ENCODE results near the gene NKD2. TPM values are rescaled to one million over a fixed set of nuclear protein-coding genes. Genes with fewer than 3 reads are reported as not detected.

NKD2 gene
- total and polyA plus RNA-seq, 2 experiments from 2014 or later: 9.0 to 11.9 TPM

DNA sequence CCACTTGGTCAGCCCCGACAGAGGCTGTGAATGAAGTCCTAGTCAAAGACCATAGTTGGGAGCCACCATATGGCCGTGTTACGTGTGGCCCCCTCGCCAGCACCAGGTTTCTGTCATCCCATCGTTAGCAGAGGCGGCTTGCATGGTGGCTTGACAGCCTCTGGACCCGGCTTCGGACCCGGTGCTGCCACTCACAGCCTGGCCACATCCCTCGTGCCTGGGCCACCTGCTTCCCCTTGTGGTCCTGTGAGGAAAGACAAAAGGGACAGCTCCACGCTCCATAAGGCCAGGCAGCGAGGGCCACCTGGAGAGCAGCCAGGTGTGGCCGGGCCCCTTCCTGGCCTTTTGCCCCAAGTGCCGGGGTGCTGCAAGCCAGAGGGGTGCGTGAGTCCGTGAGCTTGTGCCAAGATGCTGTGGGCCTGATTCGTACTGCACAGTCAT, 6.2 kb downstream of the NKD2 start (continued):
- TF ChIP-seq, protein P1, sequence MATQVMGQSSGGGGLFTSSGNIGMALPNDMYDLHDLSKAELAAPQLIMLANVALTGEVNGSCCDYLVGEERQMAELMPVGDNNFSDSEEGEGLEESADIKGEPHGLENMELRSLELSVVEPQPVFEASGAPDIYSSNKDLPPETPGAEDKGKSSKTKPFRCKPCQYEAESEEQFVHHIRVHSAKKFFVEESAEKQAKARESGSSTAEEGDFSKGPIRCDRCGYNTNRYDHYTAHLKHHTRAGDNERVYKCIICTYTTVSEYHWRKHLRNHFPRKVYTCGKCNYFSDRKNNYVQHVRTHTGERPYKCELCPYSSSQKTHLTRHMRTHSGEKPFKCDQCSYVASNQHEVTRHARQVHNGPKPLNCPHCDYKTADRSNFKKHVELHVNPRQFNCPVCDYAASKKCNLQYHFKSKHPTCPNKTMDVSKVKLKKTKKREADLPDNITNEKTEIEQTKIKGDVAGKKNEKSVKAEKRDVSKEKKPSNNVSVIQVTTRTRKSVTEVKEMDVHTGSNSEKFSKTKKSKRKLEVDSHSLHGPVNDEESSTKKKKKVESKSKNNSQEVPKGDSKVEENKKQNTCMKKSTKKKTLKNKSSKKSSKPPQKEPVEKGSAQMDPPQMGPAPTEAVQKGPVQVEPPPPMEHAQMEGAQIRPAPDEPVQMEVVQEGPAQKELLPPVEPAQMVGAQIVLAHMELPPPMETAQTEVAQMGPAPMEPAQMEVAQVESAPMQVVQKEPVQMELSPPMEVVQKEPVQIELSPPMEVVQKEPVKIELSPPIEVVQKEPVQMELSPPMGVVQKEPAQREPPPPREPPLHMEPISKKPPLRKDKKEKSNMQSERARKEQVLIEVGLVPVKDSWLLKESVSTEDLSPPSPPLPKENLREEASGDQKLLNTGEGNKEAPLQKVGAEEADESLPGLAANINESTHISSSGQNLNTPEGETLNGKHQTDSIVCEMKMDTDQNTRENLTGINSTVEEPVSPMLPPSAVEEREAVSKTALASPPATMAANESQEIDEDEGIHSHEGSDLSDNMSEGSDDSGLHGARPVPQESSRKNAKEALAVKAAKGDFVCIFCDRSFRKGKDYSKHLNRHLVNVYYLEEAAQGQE (IDR thresholded peaks at IDR 0.05; ENCODE audit: unreplicated experiment): no peak
- TF ChIP-seq JUNB (IDR thresholded peaks at IDR 0.05; ENCODE audit: unreplicated experiment): no peak
- no peak for TF ChIP-seq CREB1 (CRISPR knock-in tag; IDR thresholded peaks at IDR 0.05; ENCODE audit: low read depth)
- TF ChIP-seq, protein P2, sequence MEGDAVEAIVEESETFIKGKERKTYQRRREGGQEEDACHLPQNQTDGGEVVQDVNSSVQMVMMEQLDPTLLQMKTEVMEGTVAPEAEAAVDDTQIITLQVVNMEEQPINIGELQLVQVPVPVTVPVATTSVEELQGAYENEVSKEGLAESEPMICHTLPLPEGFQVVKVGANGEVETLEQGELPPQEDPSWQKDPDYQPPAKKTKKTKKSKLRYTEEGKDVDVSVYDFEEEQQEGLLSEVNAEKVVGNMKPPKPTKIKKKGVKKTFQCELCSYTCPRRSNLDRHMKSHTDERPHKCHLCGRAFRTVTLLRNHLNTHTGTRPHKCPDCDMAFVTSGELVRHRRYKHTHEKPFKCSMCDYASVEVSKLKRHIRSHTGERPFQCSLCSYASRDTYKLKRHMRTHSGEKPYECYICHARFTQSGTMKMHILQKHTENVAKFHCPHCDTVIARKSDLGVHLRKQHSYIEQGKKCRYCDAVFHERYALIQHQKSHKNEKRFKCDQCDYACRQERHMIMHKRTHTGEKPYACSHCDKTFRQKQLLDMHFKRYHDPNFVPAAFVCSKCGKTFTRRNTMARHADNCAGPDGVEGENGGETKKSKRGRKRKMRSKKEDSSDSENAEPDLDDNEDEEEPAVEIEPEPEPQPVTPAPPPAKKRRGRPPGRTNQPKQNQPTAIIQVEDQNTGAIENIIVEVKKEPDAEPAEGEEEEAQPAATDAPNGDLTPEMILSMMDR (conservative IDR thresholded peaks at IDR 0.05; ENCODE audit: low read depth in 2 of 2): no peak
- TF ChIP-seq ZNF114 (CRISPR knock-in tag; IDR thresholded peaks at IDR 0.05): no peak
- no peak for TF ChIP-seq EZH2 (IDR thresholded peaks at IDR 0.05; ENCODE audit: low read depth, unreplicated experiment)

DNA sequence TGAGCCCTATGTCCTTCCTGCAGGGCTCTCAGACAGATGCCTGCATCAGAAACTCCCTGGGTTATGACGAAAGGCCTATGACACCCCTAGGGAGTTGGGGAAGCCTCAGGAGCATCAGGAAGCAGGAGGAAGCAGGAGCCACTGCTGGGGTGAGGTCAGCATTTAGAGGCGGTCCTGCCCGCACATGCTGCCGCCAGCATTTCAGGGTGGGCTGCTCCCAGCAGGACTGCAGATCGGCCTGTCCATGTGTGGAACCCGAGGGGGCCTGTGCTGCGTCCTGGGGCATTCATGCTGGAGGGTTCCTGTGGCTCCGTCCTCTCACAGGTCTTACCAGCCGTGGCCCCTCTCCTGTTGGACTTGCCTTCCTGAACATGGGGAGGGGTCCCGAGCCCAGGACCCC, 6.9 kb downstream of the NKD2 start:
- H2AFZ ChIP-seq: no peak overlapping the region
- no peak overlapping the region for H3K4me3 ChIP-seq
- H3K4me1 ChIP-seq (ENCODE audit: insufficient read depth): peaks cover 4% of the 10 kb centered on the region; the same call in 1 of the 2 replicates
- H3K4me3 Mint-ChIP-seq: no peak overlapping the region
- ATAC-seq (no peak), DNase-seq (ENCODE audit: low spot score) (no peak)
- no peak overlapping the region for H3K27ac Mint-ChIP-seq
- no peaks in the 10 kb centered on the region for H3K79me2 ChIP-seq (replicated peaks; ENCODE audit: insufficient read depth)
- no peaks in the 10 kb centered on the region for H4K20me1 ChIP-seq (replicated peaks; ENCODE audit: insufficient read depth)
- no peak overlapping the region for H3K4me2 ChIP-seq
- peaks cover 15% of the 10 kb centered on the region for H3K27me3 Mint-ChIP-seq (ENCODE audit: insufficient read depth, low read depth, poor library complexity)
- no peak overlapping the region for H3K27ac ChIP-seq (ENCODE audit: low read depth)
- peaks cover 18% of the 10 kb centered on the region for H3K4me1 Mint-ChIP-seq
- no peaks in the 10 kb centered on the region for H3K9me2 ChIP-seq (ENCODE audit: insufficient read depth)
- H3K36me3 ChIP-seq (ENCODE audit: insufficient read depth): no peaks in the 10 kb centered on the region
- no peaks in the 10 kb centered on the region; the same call in 1 of the 2 replicates for H3F3A ChIP-seq (replicated peaks; ENCODE audit: low read depth)
- H3K27me3 ChIP-seq (ENCODE audit: insufficient read depth): peaks cover 3% of the 10 kb centered on the region
- TF ChIP-seq JUNB (IDR thresholded peaks at IDR 0.05; ENCODE audit: unreplicated experiment) (no peak), POLR2AphosphoS5 (IDR thresholded peaks at IDR 0.05; ENCODE audit: low read depth) (no peak), CREB1 (CRISPR knock-in tag; IDR thresholded peaks at IDR 0.05; ENCODE audit: low read depth) (no peak), EZH2phosphoT487 (IDR thresholded peaks at IDR 0.05; ENCODE audit: unreplicated experiment) (no peak), NANOG (IDR thresholded peaks at IDR 0.05; ENCODE audit: borderline replicate concordance) (no peak), STAT1 (IDR thresholded peaks at IDR 0.05; ENCODE audit: unreplicated experiment) (no peak)
- TF ChIP-seq, protein P3, sequence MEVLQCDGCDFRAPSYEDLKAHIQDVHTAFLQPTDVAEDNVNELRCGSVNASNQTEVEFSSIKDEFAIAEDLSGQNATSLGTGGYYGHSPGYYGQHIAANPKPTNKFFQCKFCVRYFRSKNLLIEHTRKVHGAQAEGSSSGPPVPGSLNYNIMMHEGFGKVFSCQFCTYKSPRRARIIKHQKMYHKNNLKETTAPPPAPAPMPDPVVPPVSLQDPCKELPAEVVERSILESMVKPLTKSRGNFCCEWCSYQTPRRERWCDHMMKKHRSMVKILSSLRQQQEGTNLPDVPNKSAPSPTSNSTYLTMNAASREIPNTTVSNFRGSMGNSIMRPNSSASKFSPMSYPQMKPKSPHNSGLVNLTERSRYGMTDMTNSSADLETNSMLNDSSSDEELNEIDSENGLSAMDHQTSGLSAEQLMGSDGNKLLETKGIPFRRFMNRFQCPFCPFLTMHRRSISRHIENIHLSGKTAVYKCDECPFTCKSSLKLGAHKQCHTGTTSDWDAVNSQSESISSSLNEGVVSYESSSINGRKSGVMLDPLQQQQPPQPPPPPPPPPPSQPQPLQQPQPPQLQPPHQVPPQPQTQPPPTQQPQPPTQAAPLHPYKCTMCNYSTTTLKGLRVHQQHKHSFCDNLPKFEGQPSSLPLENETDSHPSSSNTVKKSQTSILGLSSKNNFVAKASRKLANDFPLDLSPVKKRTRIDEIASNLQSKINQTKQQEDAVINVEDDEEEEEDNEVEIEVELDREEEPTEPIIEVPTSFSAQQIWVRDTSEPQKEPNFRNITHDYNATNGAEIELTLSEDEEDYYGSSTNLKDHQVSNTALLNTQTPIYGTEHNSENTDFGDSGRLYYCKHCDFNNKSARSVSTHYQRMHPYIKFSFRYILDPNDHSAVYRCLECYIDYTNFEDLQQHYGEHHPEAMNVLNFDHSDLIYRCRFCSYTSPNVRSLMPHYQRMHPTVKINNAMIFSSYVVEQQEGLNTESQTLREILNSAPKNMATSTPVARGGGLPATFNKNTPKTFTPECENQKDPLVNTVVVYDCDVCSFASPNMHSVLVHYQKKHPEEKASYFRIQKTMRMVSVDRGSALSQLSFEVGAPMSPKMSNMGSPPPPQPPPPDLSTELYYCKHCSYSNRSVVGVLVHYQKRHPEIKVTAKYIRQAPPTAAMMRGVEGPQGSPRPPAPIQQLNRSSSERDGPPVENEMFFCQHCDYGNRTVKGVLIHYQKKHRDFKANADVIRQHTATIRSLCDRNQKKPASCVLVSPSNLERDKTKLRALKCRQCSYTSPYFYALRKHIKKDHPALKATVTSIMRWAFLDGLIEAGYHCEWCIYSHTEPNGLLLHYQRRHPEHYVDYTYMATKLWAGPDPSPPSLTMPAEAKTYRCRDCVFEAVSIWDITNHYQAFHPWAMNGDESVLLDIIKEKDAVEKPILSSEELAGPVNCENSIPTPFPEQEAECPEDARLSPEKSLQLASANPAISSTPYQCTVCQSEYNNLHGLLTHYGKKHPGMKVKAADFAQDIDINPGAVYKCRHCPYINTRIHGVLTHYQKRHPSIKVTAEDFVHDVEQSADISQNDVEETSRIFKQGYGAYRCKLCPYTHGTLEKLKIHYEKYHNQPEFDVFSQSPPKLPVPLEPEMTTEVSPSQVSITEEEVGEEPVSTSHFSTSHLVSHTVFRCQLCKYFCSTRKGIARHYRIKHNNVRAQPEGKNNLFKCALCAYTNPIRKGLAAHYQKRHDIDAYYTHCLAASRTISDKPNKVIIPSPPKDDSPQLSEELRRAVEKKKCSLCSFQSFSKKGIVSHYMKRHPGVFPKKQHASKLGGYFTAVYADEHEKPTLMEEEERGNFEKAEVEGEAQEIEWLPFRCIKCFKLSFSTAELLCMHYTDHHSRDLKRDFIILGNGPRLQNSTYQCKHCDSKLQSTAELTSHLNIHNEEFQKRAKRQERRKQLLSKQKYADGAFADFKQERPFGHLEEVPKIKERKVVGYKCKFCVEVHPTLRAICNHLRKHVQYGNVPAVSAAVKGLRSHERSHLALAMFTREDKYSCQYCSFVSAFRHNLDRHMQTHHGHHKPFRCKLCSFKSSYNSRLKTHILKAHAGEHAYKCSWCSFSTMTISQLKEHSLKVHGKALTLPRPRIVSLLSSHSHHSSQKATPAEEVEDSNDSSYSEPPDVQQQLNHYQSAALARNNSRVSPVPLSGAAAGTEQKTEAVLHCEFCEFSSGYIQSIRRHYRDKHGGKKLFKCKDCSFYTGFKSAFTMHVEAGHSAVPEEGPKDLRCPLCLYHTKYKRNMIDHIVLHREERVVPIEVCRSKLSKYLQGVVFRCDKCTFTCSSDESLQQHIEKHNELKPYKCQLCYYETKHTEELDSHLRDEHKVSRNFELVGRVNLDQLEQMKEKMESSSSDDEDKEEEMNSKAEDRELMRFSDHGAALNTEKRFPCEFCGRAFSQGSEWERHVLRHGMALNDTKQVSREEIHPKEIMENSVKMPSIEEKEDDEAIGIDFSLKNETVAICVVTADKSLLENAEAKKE (CRISPR knock-in tag; IDR thresholded peaks at IDR 0.05): no peak
- TF ChIP-seq, protein P2 (conservative IDR thresholded peaks at IDR 0.05; ENCODE audit: low read depth in 2 of 2): no peak
- H3K36me3 Mint-ChIP-seq (ENCODE audit: low read depth): no peaks in the 10 kb centered on the region; the same call in 2 of the 3 replicates
- H3K9me3 Mint-ChIP-seq: no peaks in the 10 kb centered on the region

Measured in GM23338 (cell line).